Daoy (cell line): Measurements from ENCODE around the gene KLHL24. TPM values are rescaled to one million over a fixed set of nuclear protein-coding genes. Genes with fewer than 3 reads are reported as not detected.
"Not testable (repeated sequence)": the region's sequence is repeated elsewhere in the genome, so short reads cannot be mapped to it uniquely, and the experiment has no call there.

Experiments
- DNase-seq: peaks from one replicate; pipeline ENCODE4 v3.0.0-alpha.2; 2015; ENCODE audit warnings: low read depth
- total RNA-seq: library from RNA; depleted of rRNA; stranded (reverse); fragments of >200 nt; shearing (Covaris generic); gene quantifications from 2 replicates; pipeline ENCODE4 v1.2.3, GENCODE V29; 2014

The KLHL24 gene
- total RNA-seq, 1 experiment from 2014 or later, result 9.3 TPM

GRCh38 chr3:183635107-183635430 is 354 bp upstream of the KLHL24 start:
- DNase-seq, result no peak

GRCh38 chr3:183636221-183637105 is 1.0 kb downstream of the KLHL24 start:
- peak; percentile 97 for DNase-seq

- DNase-seq, result no peak
These were observed 1.7 kb downstream of the KLHL24 start for GRCh38 chr3:183637106-183637486.

GRCh38 chr3:183637633-183638032 is 2.2 kb downstream of the KLHL24 start:
- DNase-seq, result not testable (repeated sequence)

GRCh38 chr3:183638101-183638852 is 2.9 kb downstream of the KLHL24 start:
- no peak for DNase-seq

GRCh38 chr3:183640635-183641034 is 5.2 kb downstream of the KLHL24 start:
- DNase-seq, result not testable (repeated sequence)

GRCh38 chr3:183641882-183642281 is 6.5 kb downstream of the KLHL24 start:
- no peak for DNase-seq

- no peak for DNase-seq
These were observed 8.8 kb downstream of the KLHL24 start for GRCh38 chr3:183644244-183644643.

- no peak for DNase-seq
These were observed 9.8 kb downstream of the KLHL24 start for GRCh38 chr3:183645254-183645653.

- DNase-seq, result no peak
These were observed 15.1 kb downstream of the KLHL24 start for GRCh38 chr3:183650554-183650953.

GRCh38 chr3:183653209-183654064 is 18.0 kb downstream of the KLHL24 start:
- DNase-seq, result no peak

- no peak for DNase-seq
These were observed 19.3 kb downstream of the KLHL24 start for GRCh38 chr3:183654727-183655126.

GRCh38 chr3:183662099-183662498 is 26.7 kb downstream of the KLHL24 start:
- no peak for DNase-seq

- peak; percentile 83 for DNase-seq
These were observed 29.5 kb downstream of the KLHL24 start for GRCh38 chr3:183664913-183665381.

GRCh38 chr3:183680061-183680460 is 44.6 kb downstream of the KLHL24 start:
- DNase-seq, result no peak

GRCh38 chr3:183687705-183688104 is 52.3 kb downstream of the KLHL24 start:
- DNase-seq, result no peak

- DNase-seq, result no peak
These were observed 53.5 kb downstream of the KLHL24 start for GRCh38 chr3:183688874-183689273.

GRCh38 chr3:183689621-183690020 is 54.2 kb downstream of the KLHL24 start:
- DNase-seq, result not testable (repeated sequence)

GRCh38 chr3:183690402-183690995 is 55.1 kb downstream of the KLHL24 start:
- DNase-seq, result no peak

- DNase-seq, result no peak
These were observed 57.0 kb downstream of the KLHL24 start for GRCh38 chr3:183692436-183692835.

- DNase-seq, result no peak
These were observed 60.3 kb downstream of the KLHL24 start for GRCh38 chr3:183695569-183696364.
